Measurements from ENCODE around the gene HIPK3. TPM values are rescaled to one million over a fixed set of nuclear protein-coding genes. Genes with fewer than 3 reads are reported as not detected.

HIPK3 gene
- polyA plus RNA-seq, 1 donor (not counting 4 experiments of a cell fraction or from before 2014, with no cell fraction given): 37.3 TPM

- DNase-seq (ENCODE audit: low read depth, low spot score) (peak; percentile 15), FAIRE-seq (peak; percentile 67)
- H3K27ac ChIP-seq (ENCODE audit: control insufficient read depth, insufficient read depth, low read length): no peak overlapping the region
- TF ChIP-seq CTCF (optimal IDR thresholded peaks at IDR 0.05 in 1 of 3, IDR thresholded peaks at IDR 0.05 in 1 of 3, conservative IDR thresholded peaks at IDR 0.05 in 1 of 3; ENCODE audit: extremely low read depth in 1 of 3, insufficient read depth in 2 of 3, low read length in 3 of 3) (peak; percentile 55 to 74 (median 66)), EZH2 (IDR thresholded peaks at IDR 0.05; ENCODE audit: low read length) (no peak)
- H3K4me3 ChIP-seq (ENCODE audit: control insufficient read depth in 2 of 3, extremely low read depth in 1 of 3, insufficient read depth in 2 of 3, low read depth in 1 of 3, low read length in 3 of 3): no peak overlapping the region
- no peaks in the 10 kb centered on the region for H3K9me3 ChIP-seq (ENCODE audit: control insufficient read depth, low read depth, low read length)
- H3K4me2 ChIP-seq (ENCODE audit: control insufficient read depth, extremely low read depth, insufficient read depth, low read depth, low read length): no peak overlapping the region
- H3K27me3 ChIP-seq (ENCODE audit: control insufficient read depth, extremely low read depth, insufficient read depth, low read length): no peaks in the 10 kb centered on the region
- peaks cover 0 to 1% of the 10 kb centered on the region in 2 experiments for H3K36me3 ChIP-seq (ENCODE audit: control insufficient read depth in 2 of 2, extremely low read depth in 1 of 2, insufficient read depth in 2 of 2, low read length in 2 of 2)
- no peak overlapping the region for H3K9ac ChIP-seq (ENCODE audit: control insufficient read depth, extremely low read depth, insufficient read depth, low read length)
- dilution Hi-C loops (cut with MboI; ENCODE audit: extremely low pct_ligation_motif_present, low sequenced_read_pairs): no loop called here
- H3K4me1 ChIP-seq (ENCODE audit: control insufficient read depth, extremely low read depth, insufficient read depth, low read length): no peaks in the 10 kb centered on the region
- peaks cover under 1% of the 10 kb centered on the region for H4K20me1 ChIP-seq (ENCODE audit: control insufficient read depth, extremely low read depth, insufficient read depth, low read length)
- peaks cover 52% of the 10 kb centered on the region for H3K79me2 ChIP-seq (ENCODE audit: control insufficient read depth, insufficient read depth, low read length)
- H3K9me1 ChIP-seq (ENCODE audit: control insufficient read depth, extremely low read depth, insufficient read depth, low read length): no peaks in the 10 kb centered on the region
- no peak overlapping the region for H2AFZ ChIP-seq (ENCODE audit: control insufficient read depth, low read length)
Observed at GRCh38 chr11:33329705-33330329, 72.6 kb downstream of the HIPK3 start.

GRCh38 chr11:33333816-33334215 lies 76.6 kb downstream of the HIPK3 start:
- H3K4me2 ChIP-seq (ENCODE audit: control insufficient read depth, extremely low read depth, insufficient read depth, low read depth, low read length): no peak overlapping the region

More at GRCh38 chr11:33333816-33334215, 76.6 kb downstream of the HIPK3 start:
- H3K4me3 ChIP-seq (ENCODE audit: control insufficient read depth in 2 of 3, extremely low read depth in 1 of 3, insufficient read depth in 2 of 3, low read depth in 1 of 3, low read length in 3 of 3): no peak overlapping the region
- H3K79me2 ChIP-seq (ENCODE audit: control insufficient read depth, insufficient read depth, low read length): peaks cover 32% of the 10 kb centered on the region
- FAIRE-seq (no peak), DNase-seq (ENCODE audit: low read depth, low spot score) (no peak)
- dilution Hi-C loops (cut with MboI; ENCODE audit: extremely low pct_ligation_motif_present, low sequenced_read_pairs): no loop called here
- no peaks in the 10 kb centered on the region for H3K9me3 ChIP-seq (ENCODE audit: control insufficient read depth, low read depth, low read length)
- no peaks in the 10 kb centered on the region for H3K4me1 ChIP-seq (ENCODE audit: control insufficient read depth, extremely low read depth, insufficient read depth, low read length)
- H3K9ac ChIP-seq (ENCODE audit: control insufficient read depth, extremely low read depth, insufficient read depth, low read length): no peak overlapping the region
- peaks cover 0 to 2% of the 10 kb centered on the region in 2 experiments for H3K36me3 ChIP-seq (ENCODE audit: control insufficient read depth in 2 of 2, extremely low read depth in 1 of 2, insufficient read depth in 2 of 2, low read length in 2 of 2)
- no peak overlapping the region for H2AFZ ChIP-seq (ENCODE audit: control insufficient read depth, low read length)
- H3K27me3 ChIP-seq (ENCODE audit: control insufficient read depth, extremely low read depth, insufficient read depth, low read length): no peaks in the 10 kb centered on the region
- H4K20me1 ChIP-seq (ENCODE audit: control insufficient read depth, extremely low read depth, insufficient read depth, low read length): no peaks in the 10 kb centered on the region
- no peak overlapping the region for H3K27ac ChIP-seq (ENCODE audit: control insufficient read depth, insufficient read depth, low read length)
- TF ChIP-seq CTCF (optimal IDR thresholded peaks at IDR 0.05 in 1 of 3, IDR thresholded peaks at IDR 0.05 in 1 of 3, conservative IDR thresholded peaks at IDR 0.05 in 1 of 3; ENCODE audit: extremely low read depth in 1 of 3, insufficient read depth in 2 of 3, low read length in 3 of 3) (no peak), EZH2 (IDR thresholded peaks at IDR 0.05; ENCODE audit: low read length) (no peak)
- no peaks in the 10 kb centered on the region for H3K9me1 ChIP-seq (ENCODE audit: control insufficient read depth, extremely low read depth, insufficient read depth, low read length)

Measured in keratinocyte (primary cell).